Hematopoietic multipotent progenitor cell treated with erythropoietin and hydrocortisone succinate and interleukin-3 and kit ligand, for 17 days (in vitro differentiated cells): ENCODE data around the gene SLC66A2.

ENCODE experiments used
- DNase-seq: peaks from one replicate; pipeline ENCODE4 v3.0.0-alpha.2; 2015; ENCODE audit warnings: low spot score

The SLC66A2 gene

DNA sequence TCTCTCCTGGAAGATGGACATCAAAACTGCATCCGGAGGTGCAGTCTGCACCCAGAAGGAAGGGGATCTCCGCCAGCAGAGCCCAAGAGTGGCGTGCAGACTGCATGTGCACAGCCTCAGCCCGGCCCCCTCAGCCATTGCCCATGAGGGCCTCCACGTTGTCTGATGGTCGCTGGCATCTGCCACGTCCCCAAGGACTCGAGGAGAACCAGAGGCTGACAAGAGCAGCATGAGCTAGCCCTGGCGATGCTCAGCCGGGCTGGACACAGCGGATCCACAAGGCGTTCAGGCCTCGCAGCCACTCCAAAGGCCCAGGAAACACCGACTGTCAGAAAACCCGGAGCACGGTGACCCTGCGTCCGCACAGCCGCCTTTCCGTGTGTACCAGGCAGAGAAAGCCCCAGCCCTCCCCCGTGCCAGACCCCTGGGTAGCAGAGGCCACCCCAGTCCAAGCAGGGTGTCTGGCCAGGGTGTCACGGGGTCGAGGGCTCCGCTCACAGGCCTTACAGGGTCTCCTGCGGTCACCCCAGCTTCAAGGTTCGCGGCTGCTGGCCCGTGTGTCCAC is 48.3 kb downstream of the SLC66A2 start:
- DNase-seq = no peak

DNA sequence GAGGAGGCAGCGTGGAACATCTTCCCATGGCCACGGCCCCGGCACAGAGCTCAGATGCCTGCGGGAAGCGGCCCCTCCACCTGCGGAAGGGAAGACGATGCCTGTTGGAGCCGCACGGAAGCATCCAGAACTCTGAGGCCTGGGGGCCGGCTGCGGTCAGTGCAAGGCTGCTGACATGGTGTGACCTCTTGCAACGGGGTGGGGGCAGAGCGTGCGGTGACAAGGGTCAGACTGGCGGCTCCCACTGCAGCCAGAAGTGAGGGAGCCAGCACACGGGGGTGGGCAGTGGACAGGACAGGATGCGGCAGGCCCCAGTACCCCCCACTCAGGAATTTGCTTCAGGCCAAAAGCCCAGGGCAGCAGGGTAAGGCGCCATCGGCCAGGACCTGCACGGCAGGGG is 48.8 kb downstream of the SLC66A2 start:
- no peak for DNase-seq

DNA sequence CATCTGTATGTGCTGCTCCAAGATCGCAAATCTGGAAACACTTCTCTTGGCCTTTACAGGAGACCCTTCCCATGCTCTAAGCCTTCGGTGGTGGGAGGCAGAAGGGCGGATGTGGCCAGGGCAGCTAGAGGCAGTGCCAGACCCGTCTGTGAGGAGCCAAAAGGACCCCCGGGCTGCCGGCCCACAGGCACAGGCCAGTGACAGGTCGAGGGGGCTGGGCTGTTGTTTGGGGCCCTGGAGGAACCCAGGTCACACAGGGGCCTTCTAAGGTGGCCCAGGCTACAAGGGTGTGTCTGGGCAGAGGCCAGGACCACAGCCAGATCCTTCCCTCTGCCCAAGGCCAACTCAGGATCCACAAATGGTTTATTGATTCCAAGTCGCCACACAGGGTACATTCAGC is 49.4 kb downstream of the SLC66A2 start:
- no peak for DNase-seq

DNA sequence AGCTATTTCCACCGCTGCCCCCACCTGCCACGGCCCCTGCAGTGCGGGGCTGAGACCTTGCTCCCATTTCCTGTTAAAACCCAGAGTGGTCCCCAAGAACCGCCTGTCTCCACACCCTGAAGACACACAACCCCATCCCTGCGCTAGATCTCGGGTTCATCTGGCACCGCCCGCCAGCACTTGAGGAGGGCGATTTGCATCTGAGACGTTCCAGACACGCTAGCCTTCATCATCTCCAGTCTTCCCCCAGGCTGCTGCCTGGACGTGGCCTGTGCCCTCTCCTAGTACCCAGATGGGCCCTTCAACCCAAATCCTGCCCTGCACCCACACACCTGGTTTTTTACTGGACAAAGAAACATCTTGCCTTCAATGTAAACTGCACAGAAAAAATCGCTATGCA is 49.8 kb downstream of the SLC66A2 start:
- DNase-seq = no peak

DNA sequence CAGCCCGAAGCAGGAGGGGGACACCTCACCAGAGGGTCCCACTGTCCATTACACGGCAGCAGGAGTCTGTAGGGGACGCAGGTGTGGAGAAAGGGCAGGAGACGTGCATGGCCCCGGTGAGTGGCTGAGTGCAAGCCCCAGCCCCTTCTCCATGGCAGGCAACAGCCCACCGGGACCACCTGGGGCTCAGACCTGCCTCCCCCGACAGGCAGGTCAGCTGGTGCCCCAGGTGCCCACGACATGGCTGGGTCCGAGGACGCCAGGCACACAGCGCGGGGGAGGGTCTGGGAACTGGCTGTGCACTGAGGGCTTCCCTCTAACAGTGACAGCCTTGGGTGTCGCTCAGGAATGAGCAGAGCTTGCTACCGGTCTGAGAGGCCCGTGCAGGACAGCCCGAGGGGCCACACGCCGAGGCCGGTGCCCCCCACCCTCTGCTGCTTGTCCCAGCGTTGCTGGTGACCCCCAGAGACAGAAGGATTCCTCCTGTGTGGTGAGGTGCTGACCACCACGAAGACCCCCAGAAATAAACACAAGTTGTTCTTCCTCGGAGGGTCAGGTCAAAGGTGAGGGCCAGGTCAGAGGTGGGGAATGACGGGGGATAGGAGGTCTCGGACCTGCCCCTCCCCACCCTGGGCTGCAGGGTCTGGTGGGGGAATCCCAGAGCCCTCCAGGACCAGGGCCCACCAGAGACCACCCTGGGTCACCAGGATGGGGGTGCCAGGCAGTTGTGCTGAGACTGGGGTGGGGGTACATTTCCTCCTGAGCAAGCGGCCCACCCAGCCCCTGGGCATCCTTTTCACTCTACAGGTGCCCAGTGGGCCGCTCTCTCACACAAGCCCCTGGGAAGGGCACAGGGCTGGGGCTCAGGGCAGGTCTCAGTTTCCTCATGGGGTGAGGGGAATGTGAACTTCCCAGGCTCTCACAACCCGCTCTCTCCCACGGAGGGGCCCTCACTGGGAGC is 50.6 kb downstream of the SLC66A2 start:
- DNase-seq = no peak

DNA sequence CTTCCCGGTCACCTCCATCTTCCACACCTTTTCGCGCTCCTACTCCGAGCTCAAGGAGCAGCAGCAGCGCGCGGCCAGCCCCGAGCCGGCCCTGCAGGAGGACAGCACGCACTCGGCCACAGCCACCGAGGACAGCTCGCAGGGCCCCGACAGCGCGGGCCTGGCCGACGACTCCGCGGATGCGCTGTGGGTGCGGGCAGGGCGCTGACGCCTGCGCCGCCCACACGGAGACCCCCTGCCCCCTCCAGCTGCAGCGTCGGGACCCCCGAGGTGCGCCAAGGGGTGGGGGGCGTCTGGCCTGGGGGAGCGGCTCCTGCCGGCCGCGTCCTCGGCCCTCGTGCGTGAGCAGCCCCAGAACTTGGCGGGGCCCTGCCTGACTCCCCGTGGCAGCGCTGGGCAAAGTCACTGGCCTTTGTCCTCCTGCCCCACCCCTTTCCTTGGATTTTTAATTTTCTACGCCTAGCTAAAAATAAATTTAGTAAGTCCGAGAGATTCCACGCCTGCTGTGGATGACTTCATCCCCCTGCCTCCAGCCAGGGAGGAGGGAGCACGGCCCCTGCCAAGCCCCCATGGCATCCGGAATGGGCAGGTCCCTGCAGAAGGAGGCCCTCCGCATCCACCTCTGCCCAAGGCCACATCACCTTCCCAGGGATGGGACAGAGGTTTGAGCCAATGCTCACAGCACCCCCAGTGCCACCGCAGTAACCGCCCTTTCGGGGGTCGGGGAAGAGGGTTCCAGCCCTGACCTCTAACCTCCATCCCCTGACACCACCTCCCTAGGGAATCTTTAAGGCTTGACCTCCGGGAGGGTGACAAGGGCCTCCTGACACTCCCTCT is 51.6 kb downstream of the SLC66A2 start:
- no peak for DNase-seq

DNA sequence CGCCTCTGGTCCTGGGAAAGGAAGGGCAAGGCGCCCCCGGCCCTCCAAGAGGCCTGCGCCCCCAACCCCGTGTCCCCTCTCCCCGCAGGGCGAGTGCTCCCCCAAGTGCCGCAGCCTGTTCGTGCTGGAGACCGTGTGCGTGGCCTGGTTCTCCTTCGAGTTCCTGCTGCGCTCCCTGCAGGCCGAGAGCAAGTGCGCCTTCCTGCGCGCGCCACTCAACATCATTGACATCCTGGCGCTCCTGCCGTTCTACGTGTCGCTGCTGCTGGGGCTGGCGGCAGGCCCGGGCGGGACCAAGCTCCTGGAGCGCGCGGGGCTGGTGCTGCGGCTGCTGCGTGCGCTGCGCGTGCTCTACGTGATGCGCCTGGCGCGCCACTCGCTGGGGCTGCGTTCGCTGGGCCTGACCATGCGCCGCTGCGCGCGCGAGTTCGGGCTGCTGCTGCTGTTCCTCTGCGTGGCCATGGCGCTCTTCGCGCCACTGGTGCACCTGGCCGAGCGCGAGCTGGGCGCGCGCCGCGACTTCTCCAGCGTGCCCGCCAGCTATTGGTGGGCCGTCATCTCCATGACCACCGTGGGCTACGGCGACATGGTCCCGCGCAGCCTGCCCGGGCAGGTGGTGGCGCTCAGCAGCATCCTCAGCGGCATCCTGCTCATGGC is 52.4 kb downstream of the SLC66A2 start:
- no peak for DNase-seq

DNA sequence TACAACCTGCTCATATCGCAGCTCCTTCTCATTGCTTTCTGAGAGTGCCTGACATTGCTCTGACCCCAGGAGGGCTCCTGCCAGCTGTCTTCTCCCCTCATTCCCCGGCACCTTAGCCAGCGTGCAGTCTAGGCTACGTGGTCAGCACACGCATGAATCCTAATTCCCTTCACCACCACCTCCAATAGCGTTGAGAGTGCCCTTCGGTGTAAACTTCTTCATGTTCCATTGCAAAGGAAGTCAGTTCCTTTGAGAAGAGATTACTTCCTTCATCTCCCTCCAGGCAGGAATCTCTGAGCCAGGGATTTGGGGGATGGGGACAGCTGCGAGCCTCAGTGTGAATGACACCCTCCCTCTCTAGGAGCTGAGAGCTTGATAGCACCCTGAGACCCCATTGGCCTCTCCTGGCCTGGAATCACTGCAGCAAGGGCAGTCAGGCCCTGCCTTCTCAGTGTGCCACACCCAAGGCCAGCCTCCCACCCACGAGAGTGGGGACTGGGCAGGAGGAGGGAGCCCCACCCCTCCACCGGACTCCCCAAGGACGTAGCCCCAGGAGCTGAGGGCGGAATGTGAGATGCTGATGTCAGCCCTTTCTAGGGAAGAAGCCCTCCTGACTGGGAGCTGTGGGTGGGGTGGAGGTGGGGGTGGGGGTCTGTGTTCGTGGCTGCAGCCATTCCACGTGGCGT is 53.4 kb downstream of the SLC66A2 start:
- no peak for DNase-seq

DNA sequence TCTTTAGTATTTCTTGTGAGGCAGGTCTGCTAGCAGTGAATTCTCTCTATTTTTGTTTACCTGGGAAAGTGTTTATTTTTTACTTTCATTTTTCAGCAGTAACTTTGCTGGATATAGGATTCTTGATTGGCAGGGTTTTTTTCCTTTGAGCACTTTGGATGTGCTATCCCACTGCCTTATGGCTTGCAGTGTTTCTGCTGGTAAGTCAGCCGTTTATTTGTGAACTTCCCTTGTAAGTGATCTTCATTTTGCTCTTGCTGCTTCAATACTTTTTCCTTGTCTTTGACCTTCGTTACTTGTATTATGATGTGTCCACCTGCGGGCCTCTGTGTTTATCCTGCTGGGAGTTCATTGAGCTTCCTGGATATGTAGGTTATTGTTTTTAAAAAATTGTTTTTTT is 54.7 kb downstream of the SLC66A2 start:
- no peak for DNase-seq

DNA sequence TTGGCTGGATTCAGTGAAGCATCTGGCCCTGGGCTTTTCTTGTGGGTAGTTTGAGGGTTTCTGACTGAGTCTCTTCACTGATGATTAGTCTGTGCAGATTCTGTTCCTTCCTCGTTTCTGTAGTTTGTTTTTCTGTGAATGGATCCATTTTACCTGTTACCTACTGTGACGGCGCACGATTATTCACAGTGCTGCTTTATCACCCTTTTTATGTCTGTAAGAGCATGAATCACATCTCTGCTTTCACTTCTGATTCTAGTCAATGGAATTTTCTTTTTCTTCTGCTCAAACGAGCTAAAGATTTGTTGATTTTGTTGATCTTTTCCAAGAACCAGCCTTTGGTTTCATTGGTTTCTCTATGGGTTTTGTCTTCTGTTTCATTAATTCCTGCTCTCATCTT is 60.8 kb downstream of the SLC66A2 start:
- no peak for DNase-seq

DNA sequence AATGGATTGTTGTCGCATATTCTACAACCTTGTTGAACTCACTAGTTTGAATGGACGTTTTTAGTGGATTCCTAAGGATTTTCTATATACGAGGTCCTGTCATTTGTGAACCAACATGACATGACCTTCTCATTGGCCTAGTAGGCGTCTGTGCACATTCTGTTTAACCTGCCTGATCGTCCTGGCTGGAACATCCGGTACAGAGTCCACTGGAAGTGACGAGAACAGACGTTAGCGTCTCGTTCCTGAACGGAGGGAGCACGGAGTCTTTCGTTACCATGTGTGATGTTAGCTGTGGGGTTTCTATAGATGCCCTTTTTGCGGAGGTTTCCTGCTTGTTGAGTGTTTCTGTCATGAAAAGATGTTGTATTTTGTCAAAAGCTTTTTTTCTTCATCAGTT is 61.9 kb downstream of the SLC66A2 start:
- DNase-seq = no peak

DNA sequence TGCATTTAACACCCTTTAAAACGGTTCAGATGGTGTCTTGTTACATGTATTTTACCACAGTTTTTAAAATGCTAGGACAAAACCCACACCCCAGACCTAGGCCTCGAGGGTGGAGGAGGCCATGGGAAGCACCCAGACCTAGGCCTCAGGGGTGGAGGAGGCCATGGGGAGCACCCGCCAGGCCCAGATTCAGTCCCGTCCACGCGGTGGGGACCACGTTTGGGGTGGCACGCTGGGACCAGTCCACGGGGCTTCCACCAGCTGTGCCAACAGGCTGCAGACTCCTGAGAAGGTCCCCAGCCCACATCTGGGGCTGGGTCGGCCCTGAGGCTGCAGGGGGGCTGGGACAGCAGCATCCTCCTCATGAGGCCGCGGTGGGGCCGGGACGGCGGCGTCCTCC is 63.4 kb downstream of the SLC66A2 start:
- DNase-seq = no peak

DNA sequence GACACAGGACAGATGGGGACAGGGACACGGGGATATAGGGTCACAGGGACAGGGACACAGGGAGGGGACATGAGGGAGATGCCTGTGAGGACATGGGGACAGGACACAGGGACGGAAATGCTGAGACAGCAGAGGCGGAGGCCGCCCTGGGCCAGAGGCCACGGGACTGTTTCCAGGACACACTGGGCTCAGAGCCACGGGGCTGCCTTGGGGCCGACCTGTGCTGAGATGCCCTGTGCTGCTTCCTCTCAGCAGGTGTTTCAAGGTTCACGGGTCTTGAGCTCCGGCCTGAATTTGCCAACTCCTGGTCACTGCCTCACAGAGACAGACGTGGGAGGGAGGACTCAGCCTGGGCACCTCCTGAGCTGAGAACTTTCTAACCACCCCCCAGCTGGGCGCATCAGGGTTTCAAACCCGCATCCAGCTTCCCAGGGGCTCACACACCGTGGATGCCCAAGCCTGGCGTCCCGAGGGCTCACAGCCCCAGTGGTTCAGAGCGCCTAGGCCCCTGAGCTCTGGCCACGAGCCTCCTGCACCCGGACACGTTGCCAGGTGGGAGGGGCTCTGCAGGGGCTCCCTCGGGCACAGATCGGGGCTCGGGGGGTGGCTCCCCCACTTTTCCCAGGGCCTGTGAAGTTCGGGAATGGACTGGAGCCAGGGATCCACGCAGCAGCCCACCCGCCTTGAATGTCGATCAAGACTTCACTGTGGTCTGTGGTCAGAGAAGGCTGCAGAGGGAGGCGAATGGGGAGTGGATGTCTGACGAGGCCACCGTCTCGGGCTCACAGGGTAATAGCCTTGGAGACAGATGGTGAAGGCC is 64.1 kb downstream of the SLC66A2 start:
- no peak for DNase-seq

DNA sequence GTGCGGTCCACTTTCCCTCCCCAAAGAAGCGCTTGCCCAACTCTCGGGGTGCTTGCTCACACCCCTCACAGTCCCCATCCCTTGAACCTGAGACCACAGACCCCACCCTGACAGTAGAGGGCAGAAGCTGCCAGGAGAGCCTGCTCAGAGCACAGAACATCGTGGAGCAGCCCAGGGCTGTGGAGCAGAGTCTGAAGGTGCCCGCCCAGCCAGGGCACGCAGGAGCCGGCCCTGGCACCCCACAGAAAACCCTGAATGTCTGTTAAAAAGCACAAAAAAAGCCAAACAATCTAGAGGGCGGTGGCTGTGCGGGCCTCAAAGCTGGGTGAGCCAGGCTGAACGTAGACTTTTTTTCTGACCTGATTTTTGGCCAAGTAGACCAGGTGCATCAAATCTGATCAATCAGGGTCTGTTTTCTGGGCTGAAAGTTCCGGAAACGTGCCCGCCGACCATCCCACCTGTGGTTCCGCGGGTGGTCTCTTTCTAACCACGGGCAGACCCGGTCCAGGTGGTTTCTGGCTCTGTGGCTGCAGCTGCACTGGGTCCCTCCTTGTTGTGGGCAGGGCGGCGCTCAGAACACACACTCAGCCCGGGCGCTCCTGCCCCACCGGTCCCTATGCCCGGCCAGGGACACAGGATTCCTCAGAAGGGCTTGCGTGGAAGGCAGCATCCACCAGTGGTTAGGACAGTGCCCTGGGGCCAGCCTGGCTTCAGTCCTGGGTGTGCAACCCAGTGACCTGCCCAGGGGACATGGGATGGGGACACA is 66.3 kb downstream of the SLC66A2 start:
- DNase-seq = no peak

DNA sequence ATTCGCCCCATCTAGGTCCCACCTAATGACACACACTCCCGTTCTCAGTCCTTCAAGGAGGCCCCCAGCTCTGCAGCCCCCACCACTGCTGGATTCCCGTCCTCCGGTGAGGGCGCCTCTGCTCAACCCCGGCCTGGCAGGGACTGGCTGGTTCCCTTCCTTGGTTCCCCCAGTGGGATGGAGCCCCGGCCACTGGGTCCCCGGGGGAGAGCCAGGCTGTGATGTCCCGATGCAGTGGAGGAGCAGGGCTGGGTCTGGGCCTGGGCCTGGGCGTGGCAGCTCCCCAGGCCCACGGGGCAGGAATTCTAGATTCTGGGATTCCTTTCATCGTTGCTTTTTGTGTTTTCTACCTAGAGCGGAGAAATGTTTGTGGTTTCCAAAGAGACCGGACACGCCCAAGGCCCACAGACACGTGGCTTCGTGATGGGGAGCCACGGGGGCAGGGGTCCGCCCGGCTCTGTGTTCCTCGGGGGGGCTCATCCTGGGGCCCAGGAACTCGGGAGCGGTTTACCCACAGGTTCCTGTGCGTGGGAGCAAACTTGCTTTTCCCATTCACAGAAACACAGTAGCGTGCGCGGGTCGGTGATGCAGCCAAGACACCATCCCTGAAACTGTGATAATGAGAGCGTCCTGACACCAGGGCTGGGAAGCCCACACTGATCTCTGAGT is 67.0 kb downstream of the SLC66A2 start:
- DNase-seq = no peak

DNA sequence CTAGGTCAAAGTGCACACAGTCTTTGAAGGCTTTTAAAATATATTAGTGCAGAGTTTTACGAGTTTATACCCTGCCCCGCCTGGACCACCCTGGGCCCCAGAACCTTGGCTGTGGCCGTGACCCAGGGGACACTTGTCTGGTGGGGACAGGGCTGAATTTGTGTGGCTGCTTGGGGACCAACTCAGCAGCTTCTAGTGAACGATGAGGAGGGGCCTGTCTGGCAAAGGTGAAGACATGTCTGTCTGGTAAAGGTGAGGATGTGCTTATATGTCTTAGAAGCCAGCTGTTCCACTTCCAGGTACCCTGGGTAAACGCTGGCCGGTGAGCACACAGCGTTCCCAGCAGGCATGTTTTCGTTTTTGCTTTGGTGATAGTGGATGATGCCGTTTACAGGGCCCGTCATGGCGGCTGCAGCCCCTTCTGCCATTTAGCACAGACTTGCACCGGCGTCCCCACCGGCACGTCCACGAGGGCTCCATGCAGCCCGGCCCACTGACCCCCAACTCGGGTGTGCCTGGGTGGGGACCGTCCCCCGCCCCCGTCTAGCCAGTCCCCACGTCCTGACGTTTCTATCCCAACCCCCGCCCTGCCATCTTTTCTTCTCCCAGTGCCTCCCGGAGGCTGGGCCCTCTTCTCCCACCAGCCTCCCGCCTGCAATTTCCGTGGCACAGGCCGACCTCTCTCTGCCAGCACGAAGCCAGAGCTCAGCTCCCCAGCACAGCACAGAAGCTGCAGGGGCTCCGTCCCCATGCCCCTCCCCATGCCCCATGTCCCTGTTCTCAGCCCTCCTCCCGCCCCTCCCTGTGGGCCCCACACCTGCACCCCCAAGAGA is 67.8 kb downstream of the SLC66A2 start:
- no peak for DNase-seq

DNA sequence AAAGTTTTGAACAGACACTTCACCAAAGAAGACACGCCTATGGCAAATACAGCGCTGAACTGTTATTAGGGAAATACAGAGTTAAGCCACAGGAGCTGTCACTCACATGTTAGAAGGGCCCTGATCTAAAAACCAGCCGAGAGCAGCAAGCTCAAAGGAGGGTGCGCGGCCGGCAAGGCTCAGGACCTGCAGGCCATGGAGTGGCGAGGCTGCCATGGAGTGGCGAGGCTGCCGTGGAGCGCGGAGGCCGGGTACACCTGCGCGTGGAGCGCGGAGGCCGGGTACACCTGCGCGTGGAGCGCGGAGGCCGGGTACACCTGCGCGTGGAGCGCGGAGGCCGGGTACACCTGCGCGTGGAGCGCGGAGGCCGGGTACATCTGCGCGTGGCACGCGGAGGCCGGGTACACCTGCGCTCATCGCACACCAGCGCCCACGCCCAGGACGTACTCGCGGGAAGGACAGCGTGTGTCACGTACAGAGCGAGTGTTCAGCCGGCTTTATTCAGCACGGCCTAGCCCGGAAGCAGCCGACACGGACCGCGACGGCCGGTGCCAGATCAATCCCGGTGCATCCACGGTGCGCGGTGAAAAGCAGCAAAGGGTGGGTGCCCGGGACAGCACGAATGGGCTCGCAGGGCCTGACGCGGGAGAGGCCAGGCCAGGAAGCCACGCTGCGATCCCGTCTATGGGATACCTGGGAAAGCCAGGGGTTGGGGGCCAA is 68.8 kb downstream of the SLC66A2 start:
- DNase-seq = no peak

DNA sequence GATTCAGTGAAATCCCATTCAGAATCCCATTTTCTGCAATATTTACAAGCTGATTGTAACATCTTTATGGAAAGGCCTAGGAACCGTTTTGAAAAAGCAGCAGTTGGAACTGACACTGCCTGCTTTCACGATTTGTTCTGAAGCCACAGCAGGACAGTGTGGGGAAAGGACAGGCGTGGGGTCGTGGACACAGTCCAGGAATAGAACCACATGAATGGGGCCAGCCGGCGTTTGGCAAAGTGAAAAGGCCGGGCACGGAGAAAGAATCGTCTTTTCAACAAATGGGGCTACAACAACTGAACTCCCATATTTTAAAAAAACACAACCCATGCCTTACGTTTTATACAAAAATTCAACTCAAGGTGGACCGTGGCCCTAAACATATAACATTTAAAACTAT is 69.8 kb downstream of the SLC66A2 start:
- DNase-seq = no peak
